ENCODE results near the gene AGPS.

The AGPS gene

DNA sequence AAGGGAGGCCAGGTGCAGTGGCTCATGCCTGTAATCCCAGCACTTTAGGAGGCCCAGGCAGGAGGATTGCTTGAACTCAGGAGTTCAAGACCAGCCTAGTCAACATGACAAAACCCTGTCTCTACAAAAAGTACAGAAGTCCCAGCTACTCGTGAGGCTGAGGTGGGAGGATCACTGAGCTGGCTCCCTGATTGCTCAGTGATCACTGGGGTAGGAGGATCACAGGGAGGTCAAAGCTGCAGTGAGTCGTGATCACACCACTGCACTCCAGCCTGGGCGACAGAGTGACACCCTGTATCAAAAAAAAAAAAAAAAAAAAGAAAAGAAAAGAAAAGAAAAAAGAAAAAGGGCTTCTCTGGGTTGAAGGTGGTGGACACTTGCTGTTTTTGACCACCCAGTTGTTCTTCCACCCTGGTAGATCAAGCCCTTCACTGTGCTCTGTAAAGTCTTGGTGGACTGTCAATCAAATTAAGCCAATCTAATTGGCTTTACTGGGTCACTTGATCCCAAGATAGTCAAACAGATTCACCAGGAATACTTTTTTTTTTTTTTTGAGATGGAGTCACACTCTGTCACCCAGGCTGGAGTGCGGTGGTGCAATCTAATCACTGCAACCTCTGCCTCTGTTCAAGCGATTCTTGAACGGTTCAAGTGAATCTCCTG lies 191.6 kb downstream of the AGPS start:
- TF ChIP-seq, protein P1, sequence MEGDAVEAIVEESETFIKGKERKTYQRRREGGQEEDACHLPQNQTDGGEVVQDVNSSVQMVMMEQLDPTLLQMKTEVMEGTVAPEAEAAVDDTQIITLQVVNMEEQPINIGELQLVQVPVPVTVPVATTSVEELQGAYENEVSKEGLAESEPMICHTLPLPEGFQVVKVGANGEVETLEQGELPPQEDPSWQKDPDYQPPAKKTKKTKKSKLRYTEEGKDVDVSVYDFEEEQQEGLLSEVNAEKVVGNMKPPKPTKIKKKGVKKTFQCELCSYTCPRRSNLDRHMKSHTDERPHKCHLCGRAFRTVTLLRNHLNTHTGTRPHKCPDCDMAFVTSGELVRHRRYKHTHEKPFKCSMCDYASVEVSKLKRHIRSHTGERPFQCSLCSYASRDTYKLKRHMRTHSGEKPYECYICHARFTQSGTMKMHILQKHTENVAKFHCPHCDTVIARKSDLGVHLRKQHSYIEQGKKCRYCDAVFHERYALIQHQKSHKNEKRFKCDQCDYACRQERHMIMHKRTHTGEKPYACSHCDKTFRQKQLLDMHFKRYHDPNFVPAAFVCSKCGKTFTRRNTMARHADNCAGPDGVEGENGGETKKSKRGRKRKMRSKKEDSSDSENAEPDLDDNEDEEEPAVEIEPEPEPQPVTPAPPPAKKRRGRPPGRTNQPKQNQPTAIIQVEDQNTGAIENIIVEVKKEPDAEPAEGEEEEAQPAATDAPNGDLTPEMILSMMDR (IDR thresholded peaks at IDR 0.05; ENCODE audit: low read length, missing control alignments), result no peak
- no peak for DNase-seq (ENCODE audit: low read depth)
- no peak overlapping the region for H3K4me3 ChIP-seq (replicated peaks; ENCODE audit: low read depth, low read length)

DNA sequence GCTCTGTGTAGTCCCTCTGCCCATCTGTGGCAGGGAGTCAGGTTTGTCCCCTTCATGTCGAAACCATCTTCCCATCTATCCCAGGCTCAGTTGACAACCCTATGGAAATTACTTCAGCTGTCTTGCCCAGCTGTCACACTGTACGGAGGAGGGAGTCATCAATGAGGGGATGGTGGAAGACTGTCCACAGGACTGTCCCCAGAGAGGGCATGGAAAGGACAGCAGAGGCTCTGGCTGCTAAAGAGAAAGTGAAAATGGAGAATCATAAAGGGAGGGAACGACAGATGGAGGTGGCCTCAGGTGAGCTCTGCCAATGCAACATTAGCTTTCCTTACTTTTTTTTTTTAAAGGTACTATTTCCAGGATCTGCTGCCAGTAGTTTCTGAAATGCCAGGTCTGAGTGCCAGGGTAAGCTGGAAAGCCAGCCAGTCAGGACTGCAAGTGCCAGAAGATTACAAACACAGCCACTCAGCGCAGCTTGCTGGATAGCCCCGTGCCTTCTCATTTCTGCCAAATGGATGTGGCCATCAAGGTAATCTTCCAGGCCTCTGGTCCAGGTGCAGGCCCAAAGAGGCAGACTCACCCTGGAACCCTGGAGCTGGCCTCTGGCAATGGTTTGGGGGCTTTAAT lies 192.8 kb downstream of the AGPS start:
- TF ChIP-seq, protein P1 (IDR thresholded peaks at IDR 0.05; ENCODE audit: low read length, missing control alignments), result no peak
- no peak overlapping the region for H3K4me3 ChIP-seq (replicated peaks; ENCODE audit: low read depth, low read length)
- DNase-seq (ENCODE audit: low read depth), result no peak

- DNase-seq (ENCODE audit: low read depth), result no peak
Observed at GRCh38 chr2:177586154-177586553, 193.6 kb downstream of the AGPS start.

GRCh38 chr2:177587371-177587770 lies 194.8 kb downstream of the AGPS start:
- H3K4me3 ChIP-seq (replicated peaks; ENCODE audit: low read depth, low read length), result no peak overlapping the region
- TF ChIP-seq, protein P1 (IDR thresholded peaks at IDR 0.05; ENCODE audit: low read length, missing control alignments), result no peak
- no peak for DNase-seq (ENCODE audit: low read depth)

More at GRCh38 chr2:177586154-177586553, 193.6 kb downstream of the AGPS start:
- H3K4me3 ChIP-seq (replicated peaks; ENCODE audit: low read depth, low read length), result no peak overlapping the region
- TF ChIP-seq, protein P1 (IDR thresholded peaks at IDR 0.05; ENCODE audit: low read length, missing control alignments), result no peak

- TF ChIP-seq, protein P1 (IDR thresholded peaks at IDR 0.05; ENCODE audit: low read length, missing control alignments), result no peak
- DNase-seq (ENCODE audit: low read depth), result no peak
- H3K4me3 ChIP-seq (replicated peaks; ENCODE audit: low read depth, low read length), result no peak overlapping the region
Observed at GRCh38 chr2:177588671-177589070, 196.1 kb downstream of the AGPS start.

GRCh38 chr2:177589186-177589585 lies 196.6 kb downstream of the AGPS start:
- no peak overlapping the region for H3K4me3 ChIP-seq (replicated peaks; ENCODE audit: low read depth, low read length)
- TF ChIP-seq, protein P1 (IDR thresholded peaks at IDR 0.05; ENCODE audit: low read length, missing control alignments), result no peak
- DNase-seq (ENCODE audit: low read depth), result no peak

- TF ChIP-seq, protein P1 (IDR thresholded peaks at IDR 0.05; ENCODE audit: low read length, missing control alignments), result no peak
- DNase-seq (ENCODE audit: low read depth), result no peak
- H3K4me3 ChIP-seq (replicated peaks; ENCODE audit: low read depth, low read length), result no peak overlapping the region
Observed at GRCh38 chr2:177592397-177592796, 199.8 kb downstream of the AGPS start.

Data from fibroblast of pulmonary artery (primary cell).